H1 (cell line): ENCODE data around the gene LRRC27. TPM values are rescaled to one million over a fixed set of nuclear protein-coding genes. Genes with fewer than 3 reads are reported as not detected.

ENCODE experiments used
- SAP30 ChIP-seq: fragments of 300-600 bp; sonication (generic); IDR thresholded peaks from 2 replicates; pipeline ENCODE4 v1.7.1; 2012; ENCODE audit warnings: low read length, moderate library complexity, mild to moderate bottlenecking, inconsistent platforms; ENCODE audit not compliant: insufficient read depth, insufficient replicate concordance
- SP4 ChIP-seq: IDR thresholded peaks from 2 replicates; pipeline ENCODE4 v1.6.1; 2012; ENCODE audit warnings: low read length, inconsistent platforms
- polyA plus RNA-seq, 7 experiments: library from polyadenylated mRNA; depleted of rRNA in 3 of 7; stranded (reverse) in 5 of 7; unstranded in 2 of 7; fragments of >200 nt in 5 of 7; fragments of 200-250 nt in 2 of 7; gene quantifications; 1 replicate in 5 of 7; 2 replicates in 1 of 7; 4 replicates in 1 of 7; pipeline versions ENCODE4 v1.2.1 to v1.2.3, GENCODE V29; 2011 to 2013; ENCODE audit warnings: missing spikeins in 2 of 7, mixed read lengths in 2 of 7
- total RNA-seq: library from RNA; stranded (reverse); fragmentation: NEBNext Ultra II Directional; extraction: Animal tissue kit (Norgen Biotek cat#: 25700); gene quantifications from 2 replicates; pipeline ENCODE4 v1.2.1, GENCODE V29; 2021

LRRC27 gene
- total and polyA plus RNA-seq, 2 of the 8 experiments (the other 6 are each of a cell fraction or from before 2014, with no cell fraction given) = 1.2 to 3.8 TPM

DNA sequence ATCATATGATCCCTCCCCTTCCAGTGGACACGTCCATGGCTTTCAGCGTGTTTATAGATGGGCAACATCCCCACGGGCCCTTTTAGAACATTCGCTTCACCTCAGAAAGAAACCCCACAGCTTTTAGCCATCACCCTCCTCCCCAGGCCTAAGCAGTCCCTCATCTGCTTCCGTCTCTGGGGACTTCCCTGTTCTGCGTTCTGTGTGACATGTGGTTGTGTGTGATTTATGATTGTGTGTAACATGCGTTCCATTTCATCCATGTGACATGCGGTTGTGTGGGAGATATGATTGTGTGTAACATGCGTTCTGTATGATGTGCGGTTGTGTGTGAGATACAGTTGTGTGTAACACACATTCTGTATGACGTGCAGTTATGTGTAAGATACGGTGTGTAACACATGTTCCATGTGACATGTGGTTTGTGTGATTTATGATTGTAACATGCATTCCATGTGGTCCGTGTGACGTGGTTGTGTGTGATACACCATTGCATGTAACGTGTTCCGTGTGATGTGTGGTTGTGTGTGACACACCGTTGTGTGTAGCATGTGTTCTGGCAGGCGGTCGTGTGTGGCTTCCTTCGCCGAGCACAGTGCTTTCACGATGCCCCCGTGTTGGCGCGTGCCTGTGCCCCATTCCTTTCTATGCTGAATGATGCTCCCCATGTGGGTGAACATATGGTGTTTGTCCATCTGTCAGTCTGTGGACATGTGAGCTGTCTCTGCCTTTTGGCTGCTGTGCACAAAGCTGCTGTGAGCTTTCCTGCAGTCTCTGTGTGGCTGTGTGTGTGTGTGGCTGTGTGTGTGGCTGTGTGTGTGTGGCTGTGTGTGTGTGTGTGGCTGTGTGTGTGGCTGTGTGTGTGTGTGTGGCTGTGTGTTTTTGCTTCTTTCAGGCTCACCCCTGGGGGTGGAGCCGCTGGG lies 91.2 kb downstream of the LRRC27 start (continued):
- TF ChIP-seq SP4 (no peak), SAP30 (no peak)
